ENCODE measurements around the gene DLGAP1.

DLGAP1 gene

DNA sequence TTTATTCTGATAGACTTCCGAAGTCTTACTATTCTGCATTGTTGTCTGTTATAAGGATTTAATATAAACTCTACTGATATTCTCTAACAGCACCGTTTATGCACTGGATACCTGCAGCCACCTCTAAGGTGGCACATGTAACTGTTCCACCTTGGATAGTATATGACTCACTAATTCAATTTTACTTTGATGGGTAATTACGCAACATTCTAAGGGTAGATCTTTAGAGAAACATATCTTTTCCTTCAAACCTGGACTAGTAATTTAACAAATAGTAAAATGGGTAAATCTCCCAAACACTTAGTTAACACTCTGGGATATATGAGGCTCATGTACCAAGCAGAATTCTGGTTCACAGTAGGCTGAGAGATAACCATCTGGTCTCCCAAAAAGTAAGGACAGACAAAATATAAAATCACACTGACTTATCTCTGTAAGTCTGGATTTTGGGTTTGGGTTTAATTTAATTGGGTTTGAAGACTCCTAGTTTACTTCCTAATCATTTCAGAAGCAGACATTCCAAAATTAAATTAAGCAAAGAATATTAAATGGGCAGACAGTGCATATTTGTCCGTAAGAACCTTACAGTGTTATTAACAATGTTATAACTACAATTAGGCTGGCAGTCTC is 590.3 kb downstream of the DLGAP1 start:
- Histone ChIP-seq H3K4me3 (replicated peaks; ENCODE audit: insufficient read depth, low read length) (no peak overlapping the region), H3K27ac (replicated peaks) (no peak overlapping the region), H3K27me3 (ENCODE audit: insufficient read depth, poor library complexity, severe bottlenecking) (no peaks in the 10 kb centered on the region)
- TF ChIP-seq GABPA (IDR thresholded peaks at IDR 0.05; ENCODE audit: low read depth) (no peak), POLR2AphosphoS5 (IDR thresholded peaks at IDR 0.05; ENCODE audit: low read depth) (no peak), SPI1 (IDR thresholded peaks at IDR 0.05; ENCODE audit: borderline replicate concordance, low read depth) (no peak)
- TF ChIP-seq, protein P1, sequence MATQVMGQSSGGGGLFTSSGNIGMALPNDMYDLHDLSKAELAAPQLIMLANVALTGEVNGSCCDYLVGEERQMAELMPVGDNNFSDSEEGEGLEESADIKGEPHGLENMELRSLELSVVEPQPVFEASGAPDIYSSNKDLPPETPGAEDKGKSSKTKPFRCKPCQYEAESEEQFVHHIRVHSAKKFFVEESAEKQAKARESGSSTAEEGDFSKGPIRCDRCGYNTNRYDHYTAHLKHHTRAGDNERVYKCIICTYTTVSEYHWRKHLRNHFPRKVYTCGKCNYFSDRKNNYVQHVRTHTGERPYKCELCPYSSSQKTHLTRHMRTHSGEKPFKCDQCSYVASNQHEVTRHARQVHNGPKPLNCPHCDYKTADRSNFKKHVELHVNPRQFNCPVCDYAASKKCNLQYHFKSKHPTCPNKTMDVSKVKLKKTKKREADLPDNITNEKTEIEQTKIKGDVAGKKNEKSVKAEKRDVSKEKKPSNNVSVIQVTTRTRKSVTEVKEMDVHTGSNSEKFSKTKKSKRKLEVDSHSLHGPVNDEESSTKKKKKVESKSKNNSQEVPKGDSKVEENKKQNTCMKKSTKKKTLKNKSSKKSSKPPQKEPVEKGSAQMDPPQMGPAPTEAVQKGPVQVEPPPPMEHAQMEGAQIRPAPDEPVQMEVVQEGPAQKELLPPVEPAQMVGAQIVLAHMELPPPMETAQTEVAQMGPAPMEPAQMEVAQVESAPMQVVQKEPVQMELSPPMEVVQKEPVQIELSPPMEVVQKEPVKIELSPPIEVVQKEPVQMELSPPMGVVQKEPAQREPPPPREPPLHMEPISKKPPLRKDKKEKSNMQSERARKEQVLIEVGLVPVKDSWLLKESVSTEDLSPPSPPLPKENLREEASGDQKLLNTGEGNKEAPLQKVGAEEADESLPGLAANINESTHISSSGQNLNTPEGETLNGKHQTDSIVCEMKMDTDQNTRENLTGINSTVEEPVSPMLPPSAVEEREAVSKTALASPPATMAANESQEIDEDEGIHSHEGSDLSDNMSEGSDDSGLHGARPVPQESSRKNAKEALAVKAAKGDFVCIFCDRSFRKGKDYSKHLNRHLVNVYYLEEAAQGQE (IDR thresholded peaks at IDR 0.05; ENCODE audit: insufficient replicate concordance, low read depth), result no peak
- TF ChIP-seq, protein P2, sequence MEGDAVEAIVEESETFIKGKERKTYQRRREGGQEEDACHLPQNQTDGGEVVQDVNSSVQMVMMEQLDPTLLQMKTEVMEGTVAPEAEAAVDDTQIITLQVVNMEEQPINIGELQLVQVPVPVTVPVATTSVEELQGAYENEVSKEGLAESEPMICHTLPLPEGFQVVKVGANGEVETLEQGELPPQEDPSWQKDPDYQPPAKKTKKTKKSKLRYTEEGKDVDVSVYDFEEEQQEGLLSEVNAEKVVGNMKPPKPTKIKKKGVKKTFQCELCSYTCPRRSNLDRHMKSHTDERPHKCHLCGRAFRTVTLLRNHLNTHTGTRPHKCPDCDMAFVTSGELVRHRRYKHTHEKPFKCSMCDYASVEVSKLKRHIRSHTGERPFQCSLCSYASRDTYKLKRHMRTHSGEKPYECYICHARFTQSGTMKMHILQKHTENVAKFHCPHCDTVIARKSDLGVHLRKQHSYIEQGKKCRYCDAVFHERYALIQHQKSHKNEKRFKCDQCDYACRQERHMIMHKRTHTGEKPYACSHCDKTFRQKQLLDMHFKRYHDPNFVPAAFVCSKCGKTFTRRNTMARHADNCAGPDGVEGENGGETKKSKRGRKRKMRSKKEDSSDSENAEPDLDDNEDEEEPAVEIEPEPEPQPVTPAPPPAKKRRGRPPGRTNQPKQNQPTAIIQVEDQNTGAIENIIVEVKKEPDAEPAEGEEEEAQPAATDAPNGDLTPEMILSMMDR (IDR thresholded peaks at IDR 0.05; ENCODE audit: insufficient read depth, low read length), result no peak
- DNase-seq (ENCODE audit: low read depth in 1 of 2, low spot score in 1 of 2), result no peak

DNA sequence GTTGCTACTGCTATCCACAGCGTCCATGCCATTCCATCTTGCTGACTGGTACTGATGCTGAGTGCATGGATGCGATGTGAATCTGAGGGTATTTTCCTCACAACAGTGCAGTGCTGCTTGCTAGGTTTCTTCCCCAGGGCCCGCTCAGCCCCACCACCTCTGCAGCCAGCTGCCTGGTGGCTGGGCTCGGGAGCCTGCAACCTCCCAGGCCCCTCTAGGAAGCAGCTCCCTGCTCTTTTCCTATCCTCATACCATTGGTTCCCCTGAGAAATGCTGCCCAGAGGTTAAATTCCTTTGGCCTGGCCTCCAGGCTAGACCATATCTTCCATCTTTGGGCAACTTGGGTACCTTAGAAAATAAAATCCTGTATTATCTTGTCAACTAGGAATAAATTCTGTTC is 591.5 kb downstream of the DLGAP1 start:
- no peak overlapping the region for H3K27ac ChIP-seq (replicated peaks)
- DNase-seq (ENCODE audit: low read depth in 1 of 2, low spot score in 1 of 2), result no peak
- H3K4me3 ChIP-seq (replicated peaks; ENCODE audit: insufficient read depth, low read length), result no peak overlapping the region
- no peaks in the 10 kb centered on the region for H3K27me3 ChIP-seq (ENCODE audit: insufficient read depth, poor library complexity, severe bottlenecking)
- TF ChIP-seq, protein P1 (IDR thresholded peaks at IDR 0.05; ENCODE audit: insufficient replicate concordance, low read depth), result no peak
- TF ChIP-seq, protein P2 (IDR thresholded peaks at IDR 0.05; ENCODE audit: insufficient read depth, low read length), result no peak
- TF ChIP-seq POLR2AphosphoS5 (IDR thresholded peaks at IDR 0.05; ENCODE audit: low read depth), result no peak
- TF ChIP-seq GABPA (IDR thresholded peaks at IDR 0.05; ENCODE audit: low read depth), result no peak
- TF ChIP-seq SPI1 (IDR thresholded peaks at IDR 0.05; ENCODE audit: borderline replicate concordance, low read depth), result no peak

DNA sequence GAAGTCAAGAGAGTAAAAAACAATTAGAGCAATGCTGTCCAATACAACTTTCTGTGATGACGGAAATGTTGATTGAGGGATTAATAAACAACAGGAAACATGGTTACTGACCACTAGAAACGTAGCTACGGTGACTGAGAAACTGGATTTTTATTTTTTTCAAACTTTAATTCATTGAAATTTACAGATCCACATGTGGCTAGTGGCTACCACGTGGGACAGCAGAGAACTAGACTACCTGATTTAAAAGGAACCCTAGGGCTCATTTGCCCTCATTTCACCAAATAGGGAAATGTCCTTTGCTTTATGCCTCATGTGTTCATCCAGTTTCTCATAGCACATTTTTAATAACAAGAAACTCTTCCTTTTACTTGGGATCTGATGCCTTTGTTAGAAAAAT is 592.1 kb downstream of the DLGAP1 start:
- Histone ChIP-seq H3K4me3 (replicated peaks; ENCODE audit: insufficient read depth, low read length) (no peak overlapping the region), H3K27ac (replicated peaks) (no peak overlapping the region), H3K27me3 (ENCODE audit: insufficient read depth, poor library complexity, severe bottlenecking) (no peaks in the 10 kb centered on the region)
- DNase-seq (ENCODE audit: low read depth in 1 of 2, low spot score in 1 of 2), result no peak
- TF ChIP-seq POLR2AphosphoS5 (IDR thresholded peaks at IDR 0.05; ENCODE audit: low read depth) (no peak), GABPA (IDR thresholded peaks at IDR 0.05; ENCODE audit: low read depth) (no peak), SPI1 (IDR thresholded peaks at IDR 0.05; ENCODE audit: borderline replicate concordance, low read depth) (no peak)
- TF ChIP-seq, protein P2 (IDR thresholded peaks at IDR 0.05; ENCODE audit: insufficient read depth, low read length), result no peak
- TF ChIP-seq, protein P1 (IDR thresholded peaks at IDR 0.05; ENCODE audit: insufficient replicate concordance, low read depth), result no peak

All from HL-60 (cell line).